SK-N-MC (cell line): ENCODE data around the gene WDHD1.
"Not testable (repeated sequence)": the region's sequence is repeated elsewhere in the genome, so short reads cannot be mapped to it uniquely, and the experiment has no call there.

Experiments
- DNase-seq: peaks from one replicate; pipeline ENCODE4 v3.0.0-alpha.2; 2011; ENCODE audit warnings: low read depth, low spot score
- H3K27ac ChIP-seq: fragments of 200-600 bp; sonication (generic); 2 replicates; pipeline ENCODE4 v1.5.1; 2016; ENCODE audit warnings: mixed run types
- H3K36me3 ChIP-seq: fragments of 200-600 bp; sonication (generic); 2 replicates; pipeline ENCODE4 v1.6.1; 2017; ENCODE audit warnings: antibody characterized with exemption, low read length, mixed read lengths; ENCODE audit not compliant: insufficient read depth
- H3K4me3 ChIP-seq: fragments of 200-600 bp; sonication (generic); 2 replicates; pipeline ENCODE4 v1.5.1; 2016
- H3K9ac ChIP-seq: fragments of 200-600 bp; sonication (generic); 2 replicates; pipeline ENCODE4 v1.8.0; 2017; ENCODE audit warnings: mixed run types, mixed read lengths; ENCODE audit not compliant: insufficient read length
- H3K9me3 ChIP-seq: fragments of 200-600 bp; sonication (generic); 2 replicates; pipeline ENCODE4 v1.6.1; 2017; ENCODE audit warnings: low read depth, mild to moderate bottlenecking, antibody characterized with exemption, low read length, moderate library complexity, mixed read lengths
- EZH2 ChIP-seq: fragments of 200-600 bp; sonication (generic); IDR thresholded peaks from one replicate; pipeline ENCODE4 v1.6.1; 2017; ENCODE audit warnings: antibody characterized with exemption
- FOXP2 ChIP-seq: optimal IDR thresholded peaks from 2 replicates; pipeline ENCODE3; 2011; ENCODE audit warnings: mild to moderate bottlenecking, moderate library complexity; ENCODE audit not compliant: insufficient read depth; ENCODE audit errors: extremely low read length, control extremely low read depth
- POLR2AphosphoS5 ChIP-seq: IDR thresholded peaks from 2 replicates; pipeline ENCODE4 v1.6.1; 2012; ENCODE audit warnings: mild to moderate bottlenecking, low read depth, low read length, borderline replicate concordance

The WDHD1 gene

GRCh38 chr14:55028066-55028465 lies 1.2 kb upstream of the WDHD1 start:
- no peak for DNase-seq
- no peak overlapping the region for H3K27ac ChIP-seq
- H3K36me3 ChIP-seq: peaks cover 13% of the 10 kb centered on the region

GRCh38 chr14:55026441-55026792 lies 482 bp downstream of the WDHD1 start:
- no peak for DNase-seq
- H3K9me3 ChIP-seq: no peaks in the 10 kb centered on the region
- H3K36me3 ChIP-seq: peaks cover 24% of the 10 kb centered on the region
- TF ChIP-seq POLR2AphosphoS5: no peak
- TF ChIP-seq FOXP2: no peak
- TF ChIP-seq EZH2: no peak
- H3K27ac ChIP-seq: peak overlapping the region; percentile 78
- H3K9ac ChIP-seq: peak overlapping the region; percentile 97
- H3K4me3 ChIP-seq: peak overlapping the region; percentile 88

More at GRCh38 chr14:55028066-55028465, 1.2 kb upstream of the WDHD1 start:
- Histone ChIP-seq H3K4me3 (peak overlapping the region; percentile 88), H3K9me3 (no peaks in the 10 kb centered on the region), H3K9ac (peak overlapping the region; percentile 97)
- TF ChIP-seq POLR2AphosphoS5 (no peak), EZH2 (no peak), FOXP2 (no peak)

GRCh38 chr14:55025948-55026347 lies 951 bp downstream of the WDHD1 start:
- Histone ChIP-seq H3K4me3 (peak overlapping the region; percentile 88), H3K27ac (no peak overlapping the region), H3K9me3 (no peaks in the 10 kb centered on the region), H3K9ac (peak overlapping the region; percentile 97), H3K36me3 (peaks cover 29% of the 10 kb centered on the region)
- DNase-seq: no peak
- TF ChIP-seq FOXP2 (no peak), EZH2 (no peak), POLR2AphosphoS5 (no peak)

GRCh38 chr14:55024365-55024764 lies 2.5 kb downstream of the WDHD1 start:
- DNase-seq, H3K9ac ChIP-seq, H3K27ac ChIP-seq, H3K9me3 ChIP-seq, H3K4me3 ChIP-seq: not testable (repeated sequence)
- peaks cover 41% of the 10 kb centered on the region for H3K36me3 ChIP-seq

- Histone ChIP-seq H3K36me3 (peaks cover 61% of the 10 kb centered on the region), H3K4me3 (no peak overlapping the region), H3K9ac (no peak overlapping the region), H3K27ac (no peak overlapping the region), H3K9me3 (no peaks in the 10 kb centered on the region)
- DNase-seq: no peak
- TF ChIP-seq EZH2 (no peak), FOXP2 (no peak), POLR2AphosphoS5 (no peak)
Observed at GRCh38 chr14:55019968-55020554, 6.8 kb downstream of the WDHD1 start.

GRCh38 chr14:55015006-55015405 lies 11.9 kb downstream of the WDHD1 start:
- no peak for TF ChIP-seq FOXP2
- H3K4me3 ChIP-seq: no peak overlapping the region
- H3K27ac ChIP-seq: no peak overlapping the region
- no peaks in the 10 kb centered on the region for H3K9me3 ChIP-seq
- H3K36me3 ChIP-seq: peaks cover 58% of the 10 kb centered on the region
- H3K9ac ChIP-seq: no peak overlapping the region
- no peak for DNase-seq

- H3K9me3 ChIP-seq: no peaks in the 10 kb centered on the region
- H3K27ac ChIP-seq: no peak overlapping the region
- TF ChIP-seq EZH2: no peak
- no peak for TF ChIP-seq POLR2AphosphoS5
- TF ChIP-seq FOXP2: no peak
- no peak overlapping the region for H3K4me3 ChIP-seq
- peaks cover 72% of the 10 kb centered on the region for H3K36me3 ChIP-seq
- no peak overlapping the region for H3K9ac ChIP-seq
- no peak for DNase-seq
Observed at GRCh38 chr14:55005071-55005470, 21.8 kb downstream of the WDHD1 start.

- no peak overlapping the region for H3K27ac ChIP-seq
- H3K36me3 ChIP-seq: peaks cover 63% of the 10 kb centered on the region
- H3K4me3 ChIP-seq: no peak overlapping the region
- DNase-seq: no peak
- TF ChIP-seq FOXP2 (no peak), EZH2 (no peak), POLR2AphosphoS5 (no peak)
- no peak overlapping the region for H3K9ac ChIP-seq
- H3K9me3 ChIP-seq: no peaks in the 10 kb centered on the region
Observed at GRCh38 chr14:55000381-55000780, 26.5 kb downstream of the WDHD1 start.

- Histone ChIP-seq H3K9ac (no peak overlapping the region), H3K27ac (peak overlapping the region; percentile 32; the same call in 1 of the 2 replicates), H3K9me3 (no peaks in the 10 kb centered on the region), H3K4me3 (no peak overlapping the region), H3K36me3 (peaks cover 65% of the 10 kb centered on the region)
- no peak for TF ChIP-seq FOXP2
- TF ChIP-seq POLR2AphosphoS5: no peak
- no peak for TF ChIP-seq EZH2
- DNase-seq: no peak
Observed at GRCh38 chr14:54985156-54985555, 41.7 kb downstream of the WDHD1 start.
